ENCODE data around the gene CCNJ.

Gene CCNJ

GRCh38 chr10:96074776-96075175 lies 31.4 kb downstream of the CCNJ start:
- no peak overlapping the region for H3K9ac ChIP-seq (ENCODE audit: low read length)
- no peaks in the 10 kb centered on the region for H3K36me3 ChIP-seq (replicated peaks; ENCODE audit: low read depth, low read length)
- no peaks in the 10 kb centered on the region for H3K79me2 ChIP-seq (ENCODE audit: low read length)
- no peaks in the 10 kb centered on the region for H3K9me3 ChIP-seq (ENCODE audit: insufficient read depth, low read length)
- H3K27ac ChIP-seq (ENCODE audit: low read length) = no peak overlapping the region
- H2AFZ ChIP-seq (ENCODE audit: low read depth, low read length) = no peak overlapping the region
- no peak overlapping the region for H3K4me2 ChIP-seq (ENCODE audit: low read length)
- H3K4me1 ChIP-seq (ENCODE audit: low read length) = no peaks in the 10 kb centered on the region
- TF ChIP-seq CTCF (IDR thresholded peaks at IDR 0.05; ENCODE audit: low read depth, low read length) (no peak), EZH2phosphoT487 (IDR thresholded peaks at IDR 0.05; ENCODE audit: low read depth) (no peak)
- H4K20me1 ChIP-seq (ENCODE audit: insufficient read depth, low read length) = no peaks in the 10 kb centered on the region
- H3K4me3 ChIP-seq (ENCODE audit: low read length) = no peak overlapping the region
- no peaks in the 10 kb centered on the region for H3K27me3 ChIP-seq (ENCODE audit: low read depth, low read length)

- Histone ChIP-seq H3K4me2 (ENCODE audit: low read length) (no peak overlapping the region), H2AFZ (ENCODE audit: low read depth, low read length) (no peak overlapping the region), H3K4me3 (ENCODE audit: low read length) (no peak overlapping the region), H3K27me3 (ENCODE audit: low read depth, low read length) (no peaks in the 10 kb centered on the region), H3K9ac (ENCODE audit: low read length) (no peak overlapping the region), H3K27ac (ENCODE audit: low read length) (no peak overlapping the region), H3K4me1 (ENCODE audit: low read length) (no peaks in the 10 kb centered on the region), H3K36me3 (replicated peaks; ENCODE audit: low read depth, low read length) (no peaks in the 10 kb centered on the region), H3K79me2 (ENCODE audit: low read length) (no peaks in the 10 kb centered on the region), H4K20me1 (ENCODE audit: insufficient read depth, low read length) (no peaks in the 10 kb centered on the region), H3K9me3 (ENCODE audit: insufficient read depth, low read length) (no peaks in the 10 kb centered on the region)
- TF ChIP-seq EZH2phosphoT487 (IDR thresholded peaks at IDR 0.05; ENCODE audit: low read depth) (no peak), CTCF (IDR thresholded peaks at IDR 0.05; ENCODE audit: low read depth, low read length) (no peak)
These were observed 32.6 kb downstream of the CCNJ start for GRCh38 chr10:96075977-96076376.

GRCh38 chr10:96077156-96077555 lies 33.8 kb downstream of the CCNJ start:
- no peaks in the 10 kb centered on the region for H3K9me3 ChIP-seq (ENCODE audit: insufficient read depth, low read length)
- H4K20me1 ChIP-seq (ENCODE audit: insufficient read depth, low read length) = no peaks in the 10 kb centered on the region
- TF ChIP-seq CTCF (IDR thresholded peaks at IDR 0.05; ENCODE audit: low read depth, low read length) (no peak), EZH2phosphoT487 (IDR thresholded peaks at IDR 0.05; ENCODE audit: low read depth) (no peak)
- H3K27ac ChIP-seq (ENCODE audit: low read length) = no peak overlapping the region
- no peaks in the 10 kb centered on the region for H3K36me3 ChIP-seq (replicated peaks; ENCODE audit: low read depth, low read length)
- H3K9ac ChIP-seq (ENCODE audit: low read length) = no peak overlapping the region
- peaks cover 3% of the 10 kb centered on the region for H3K4me1 ChIP-seq (ENCODE audit: low read length)
- H3K79me2 ChIP-seq (ENCODE audit: low read length) = no peaks in the 10 kb centered on the region
- H3K4me2 ChIP-seq (ENCODE audit: low read length) = no peak overlapping the region
- no peak overlapping the region for H3K4me3 ChIP-seq (ENCODE audit: low read length)
- H3K27me3 ChIP-seq (ENCODE audit: low read depth, low read length) = no peaks in the 10 kb centered on the region
- no peak overlapping the region for H2AFZ ChIP-seq (ENCODE audit: low read depth, low read length)

- no peaks in the 10 kb centered on the region for H3K9me3 ChIP-seq (ENCODE audit: insufficient read depth, low read length)
- H3K4me2 ChIP-seq (ENCODE audit: low read length) = no peak overlapping the region
- H4K20me1 ChIP-seq (ENCODE audit: insufficient read depth, low read length) = no peaks in the 10 kb centered on the region
- no peaks in the 10 kb centered on the region for H3K27me3 ChIP-seq (ENCODE audit: low read depth, low read length)
- TF ChIP-seq EZH2phosphoT487 (IDR thresholded peaks at IDR 0.05; ENCODE audit: low read depth) = no peak
- TF ChIP-seq CTCF (IDR thresholded peaks at IDR 0.05; ENCODE audit: low read depth, low read length) = no peak
- no peak overlapping the region for H3K27ac ChIP-seq (ENCODE audit: low read length)
- H3K4me3 ChIP-seq (ENCODE audit: low read length) = no peak overlapping the region
- no peaks in the 10 kb centered on the region for H3K79me2 ChIP-seq (ENCODE audit: low read length)
- H2AFZ ChIP-seq (ENCODE audit: low read depth, low read length) = no peak overlapping the region
- no peaks in the 10 kb centered on the region for H3K36me3 ChIP-seq (replicated peaks; ENCODE audit: low read depth, low read length)
- no peak overlapping the region for H3K9ac ChIP-seq (ENCODE audit: low read length)
- peaks cover 17% of the 10 kb centered on the region for H3K4me1 ChIP-seq (ENCODE audit: low read length)
These were observed 38.8 kb downstream of the CCNJ start for GRCh38 chr10:96082153-96082552.

Data from OCI-LY3 (cell line).